ENCODE results near the gene NEURL1B.

The NEURL1B gene

DNA sequence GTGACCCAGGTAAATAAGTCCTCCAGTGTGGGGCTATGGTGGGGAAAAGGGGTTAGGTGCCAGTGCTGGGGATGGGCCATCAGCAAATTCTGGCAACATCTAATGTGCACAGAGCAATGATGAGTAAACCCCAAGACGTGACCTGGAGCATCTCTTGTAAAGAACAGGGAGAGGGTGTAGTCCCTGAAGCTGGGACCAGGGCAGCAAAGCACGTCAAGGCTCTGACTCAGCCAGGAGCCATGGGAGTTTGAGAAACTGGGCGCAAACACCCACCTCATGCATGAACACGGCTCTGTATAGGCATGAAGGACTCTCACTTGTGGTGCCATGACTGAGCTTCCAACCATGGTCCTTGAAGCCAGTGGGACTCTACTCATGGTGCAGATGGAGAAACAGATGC is 78.1 kb downstream of the NEURL1B start:
- DNase-seq: no peak

GRCh38 chr5:172720655-172721054 is 79.6 kb downstream of the NEURL1B start:
- DNase-seq: no peak

DNA sequence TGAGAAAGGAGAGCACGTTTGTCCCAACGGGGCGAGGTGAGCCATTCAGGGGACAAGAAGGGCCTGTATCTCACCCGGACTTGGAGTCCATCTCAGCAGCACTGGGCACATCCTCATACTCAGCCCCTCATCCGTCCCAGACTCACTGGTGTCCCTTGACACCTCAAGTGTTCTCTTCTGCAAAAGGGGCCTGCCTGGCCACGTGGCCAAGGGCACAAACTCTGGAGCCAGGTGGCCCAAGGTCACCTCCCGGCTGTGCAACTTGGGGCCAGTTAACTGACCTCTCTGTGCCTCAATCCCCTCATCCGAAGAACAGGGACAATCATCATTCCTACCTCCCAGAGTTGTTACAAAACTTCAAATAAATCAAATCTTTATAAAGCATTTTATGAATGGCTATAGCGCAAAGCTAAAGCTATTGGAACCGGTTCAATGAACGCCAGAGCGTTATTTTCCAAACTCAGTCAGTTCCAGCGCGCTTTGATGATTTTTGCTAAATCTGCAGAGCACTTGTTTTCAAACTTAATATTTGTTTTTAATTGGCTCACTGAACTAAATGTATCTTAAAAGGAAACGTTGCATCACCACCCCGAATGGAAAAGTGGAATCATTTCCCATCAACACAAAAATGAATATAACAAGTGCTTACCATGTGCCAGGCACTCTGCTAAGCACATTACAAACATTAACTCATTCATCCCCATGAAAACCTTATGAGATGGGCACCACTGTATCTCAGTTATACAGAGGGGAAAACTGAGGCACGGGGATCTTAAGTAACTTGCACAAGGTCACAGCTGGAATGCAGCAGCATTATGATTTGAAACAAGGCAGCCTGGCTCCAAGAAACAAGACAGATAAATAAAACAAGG is 80.6 kb downstream of the NEURL1B start:
- DNase-seq: no peak

DNA sequence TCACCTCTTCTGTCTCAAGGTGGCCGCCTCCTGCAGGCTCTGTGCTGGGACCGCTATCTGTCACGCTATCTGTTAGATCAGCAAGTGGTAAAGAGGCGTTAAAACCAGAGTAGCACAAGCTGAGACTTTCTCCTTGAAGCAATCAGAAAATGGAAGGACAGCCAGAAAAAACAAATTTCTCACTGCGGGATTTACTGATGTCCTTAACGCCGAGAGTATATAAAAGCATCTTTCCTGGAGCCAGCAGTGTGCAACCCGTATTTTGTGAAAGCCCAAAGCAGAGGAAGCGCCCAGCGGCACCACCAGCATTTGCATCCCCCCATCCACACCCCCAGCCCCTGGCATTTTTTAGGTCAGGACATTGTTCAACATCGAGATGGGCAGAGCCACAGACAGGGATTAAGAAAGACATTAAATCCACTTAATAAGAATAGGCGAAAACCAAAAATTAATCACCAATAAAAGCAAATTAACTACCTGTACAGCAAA is 81.3 kb downstream of the NEURL1B start:
- no peak for DNase-seq

GRCh38 chr5:172723508-172723907 is 82.4 kb downstream of the NEURL1B start:
- DNase-seq: no peak

DNA sequence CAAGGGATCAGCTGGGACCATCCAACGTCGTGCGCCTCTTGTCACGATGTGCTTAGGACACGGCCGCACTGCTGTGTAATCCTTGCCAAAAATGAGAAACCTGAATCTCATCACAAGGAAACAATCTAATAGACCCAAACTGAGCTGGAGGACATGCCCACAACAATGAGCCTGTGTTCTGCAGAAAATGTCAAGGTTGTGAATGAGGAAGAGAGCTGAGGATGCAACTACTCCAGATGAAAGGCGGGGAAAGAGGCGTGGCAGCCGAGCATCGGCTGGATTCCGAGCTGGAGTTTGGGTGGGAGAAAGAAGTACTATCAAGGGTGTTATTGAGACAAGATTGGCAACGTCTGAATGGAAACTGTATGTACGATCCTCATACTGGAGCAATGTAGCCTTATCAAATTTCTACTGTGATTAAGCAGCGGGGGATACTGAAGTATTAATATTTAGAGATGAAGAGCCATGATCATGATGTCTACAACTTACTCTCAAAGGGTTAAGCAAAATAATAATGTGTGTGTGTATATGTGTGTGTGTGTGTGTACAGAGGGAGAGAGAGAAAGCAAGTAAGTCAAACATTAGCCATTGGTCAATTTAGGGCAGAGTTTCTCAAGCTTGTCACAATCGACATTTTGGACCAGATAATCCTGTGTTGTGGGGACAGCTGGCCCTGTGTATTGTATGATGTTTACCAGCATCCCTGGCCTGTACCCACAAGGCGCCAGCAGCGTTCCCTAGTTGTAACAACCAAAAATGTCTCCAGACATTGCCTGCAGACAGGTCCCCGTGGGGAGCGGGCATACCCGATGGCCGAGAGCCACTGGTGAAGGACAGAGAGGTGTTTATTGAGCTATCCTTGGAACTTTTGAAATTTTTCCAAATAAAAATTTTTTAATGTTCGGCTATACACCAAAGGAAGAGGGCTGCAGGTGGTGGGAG is 83.5 kb downstream of the NEURL1B start:
- no peak for DNase-seq

DNA sequence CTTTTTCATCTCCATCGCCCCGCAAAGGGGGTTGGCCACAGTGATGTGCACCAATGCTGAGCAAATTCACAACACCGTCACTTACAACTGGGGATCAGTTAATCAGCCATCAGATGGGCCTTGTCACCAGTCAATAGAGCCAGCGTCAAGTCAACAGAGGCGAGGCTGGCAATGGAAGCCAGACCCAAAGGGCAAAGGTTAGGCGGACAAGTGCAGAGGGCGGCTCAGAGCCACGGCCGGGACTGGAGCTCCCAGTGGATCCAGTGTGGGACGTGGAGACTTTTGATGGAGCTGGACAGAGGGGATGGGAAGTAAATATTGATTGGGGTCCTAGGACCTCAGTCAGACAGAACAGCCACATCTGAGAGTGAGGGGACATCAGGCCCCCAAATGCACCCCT is 84.2 kb downstream of the NEURL1B start:
- DNase-seq: no peak

DNA sequence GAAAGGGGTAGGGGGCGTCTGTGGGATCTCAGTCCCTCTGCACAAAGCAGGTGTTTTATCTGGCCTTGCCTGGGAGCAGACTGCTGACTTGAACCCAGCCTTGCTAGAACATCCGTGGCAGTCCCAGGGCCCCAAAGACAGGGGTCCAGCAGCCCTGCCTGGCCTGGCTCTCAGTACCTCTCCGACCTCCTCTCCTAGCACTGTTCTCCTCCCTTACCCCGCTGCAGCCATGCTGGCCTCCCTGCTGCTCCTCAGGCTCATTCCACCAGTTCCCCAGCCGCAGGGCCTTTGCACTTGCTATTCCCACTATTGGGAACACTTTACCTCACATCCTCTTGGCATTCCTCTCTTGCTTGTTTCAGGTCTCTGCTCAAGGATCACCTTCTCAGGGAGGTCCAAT is 84.7 kb downstream of the NEURL1B start:
- no peak for DNase-seq

DNA sequence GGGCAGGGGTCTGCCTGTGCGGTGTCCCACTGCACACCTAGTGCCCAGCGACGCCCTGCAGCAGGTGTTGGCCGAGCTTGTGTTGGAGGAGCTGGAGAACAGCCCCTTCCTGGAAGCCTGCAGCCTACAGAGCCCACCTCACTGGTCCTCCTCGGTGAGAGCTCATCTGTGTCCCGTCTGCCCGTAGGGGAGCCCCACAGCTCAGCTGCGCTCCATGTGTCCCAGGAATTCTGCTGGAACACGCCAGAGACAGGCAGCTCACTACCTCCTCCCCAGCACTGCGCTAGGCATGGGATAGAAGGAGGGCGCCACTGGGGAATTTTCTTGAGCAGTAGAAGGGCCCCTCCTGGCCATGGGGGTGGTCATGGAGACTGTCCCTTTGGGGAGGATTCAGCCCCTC is 85.9 kb downstream of the NEURL1B start:
- no peak for DNase-seq

DNA sequence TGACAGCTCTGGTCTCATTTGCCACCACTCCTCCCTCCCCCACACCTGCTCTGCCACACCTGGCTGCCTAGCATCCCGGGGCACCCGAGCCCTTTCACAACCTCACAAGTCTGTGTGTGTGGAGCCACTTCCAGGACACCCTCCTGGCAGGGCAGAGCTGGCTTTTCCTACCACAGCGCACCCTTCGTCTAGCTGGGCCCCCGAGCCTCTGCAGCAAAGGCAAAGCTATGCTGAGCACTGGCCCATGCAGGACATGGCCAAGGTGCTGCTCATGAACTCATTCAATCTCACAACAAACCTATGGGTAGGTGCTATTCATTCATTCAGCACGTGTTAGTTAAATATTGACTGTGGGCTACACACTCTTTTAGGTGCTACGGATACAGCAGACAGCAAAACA is 86.5 kb downstream of the NEURL1B start:
- DNase-seq: no peak

DNA sequence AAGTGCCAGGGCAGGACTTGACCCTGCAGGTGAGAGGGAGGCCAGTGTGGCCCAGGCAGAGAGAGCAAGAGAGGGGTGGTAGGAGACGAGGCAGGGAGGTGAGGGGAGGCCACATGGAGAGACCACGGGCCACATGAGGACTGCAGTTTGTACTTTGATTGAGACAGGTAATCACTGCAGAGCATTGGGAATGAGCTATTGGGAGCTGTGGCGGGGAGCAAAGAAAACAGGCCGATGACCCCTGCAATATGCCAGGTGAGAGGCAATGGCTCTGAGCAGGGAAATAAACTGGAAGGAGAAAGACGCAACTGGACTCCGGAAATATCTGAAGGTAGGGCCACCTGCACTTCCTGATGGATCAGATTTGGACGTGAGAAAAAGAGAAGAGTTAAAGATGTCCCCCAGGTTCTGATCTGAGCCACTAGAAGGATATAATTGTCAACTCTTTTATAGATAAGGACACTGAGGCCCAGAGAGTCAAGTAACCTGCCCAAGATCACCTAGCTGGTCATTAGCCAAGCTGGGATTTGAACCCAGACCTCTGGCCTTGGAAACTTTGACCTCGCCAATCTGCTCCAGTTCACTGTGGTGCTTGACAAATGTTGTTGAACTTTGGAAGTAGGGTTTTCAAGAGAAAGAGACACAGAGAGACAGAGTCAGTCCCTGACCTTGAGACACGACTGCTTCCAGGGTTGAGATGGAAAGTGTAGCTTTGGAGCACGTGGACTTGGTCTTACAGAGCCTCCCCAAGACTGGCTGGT is 87.6 kb downstream of the NEURL1B start:
- DNase-seq: no peak

GRCh38 chr5:172729588-172729987 is 88.5 kb downstream of the NEURL1B start:
- no peak for DNase-seq

GRCh38 chr5:172730222-172730621 is 89.2 kb downstream of the NEURL1B start:
- no peak for DNase-seq

DNA sequence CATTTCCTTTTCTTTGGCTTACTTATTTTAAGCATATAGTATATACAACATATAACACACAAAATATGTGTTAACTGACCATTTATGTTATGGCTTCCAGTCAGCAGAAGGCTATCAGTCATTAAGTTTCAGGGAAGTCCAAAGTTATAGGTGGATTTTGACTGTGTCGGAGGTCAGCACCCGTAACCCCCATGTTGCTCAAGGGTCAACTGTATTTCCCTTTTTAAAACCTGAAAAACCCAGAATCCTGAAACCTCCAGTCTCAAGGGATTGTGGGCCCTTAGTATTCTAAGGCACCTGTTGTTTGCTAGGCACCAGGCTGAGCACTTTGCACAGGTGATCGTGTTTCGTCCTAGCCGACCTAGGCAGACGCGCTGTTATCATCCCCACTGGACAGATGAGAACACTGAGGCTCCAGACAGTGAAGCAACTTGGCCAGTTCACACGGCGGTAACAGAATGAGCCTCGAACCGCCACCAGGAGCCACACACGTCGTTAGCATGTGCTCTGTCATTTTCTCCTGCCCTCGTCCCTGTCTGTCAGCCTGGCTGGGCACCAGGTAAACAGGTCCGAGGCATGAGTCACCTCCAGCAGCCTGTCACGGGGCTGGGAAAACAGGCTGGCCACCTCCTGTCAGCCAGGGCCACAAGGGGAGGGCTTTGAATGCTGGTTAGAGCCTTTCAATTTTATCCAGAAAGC is 90.1 kb downstream of the NEURL1B start:
- DNase-seq: no peak

GRCh38 chr5:172731680-172732074 is 90.6 kb downstream of the NEURL1B start:
- DNase-seq: no peak

- DNase-seq: no peak
Measured at GRCh38 chr5:172732201-172732865, 91.3 kb downstream of the NEURL1B start.

- DNase-seq: no peak
Measured at GRCh38 chr5:172733131-172733973, 92.3 kb downstream of the NEURL1B start.

- DNase-seq: no peak
Measured at GRCh38 chr5:172733974-172734346, 92.9 kb downstream of the NEURL1B start.

- DNase-seq: no peak
Measured at GRCh38 chr5:172735141-172735831, 94.2 kb downstream of the NEURL1B start.

- no peak for DNase-seq
Measured at GRCh38 chr5:172736508-172737135, 95.6 kb downstream of the NEURL1B start.
